WI38 (cell line): ENCODE measurements around the gene TPPP2.

Experiments
- H3K4me3 ChIP-seq: 2 replicates; pipeline ENCODE4 v1.5.1; 2011; ENCODE audit warnings: low read depth, mild to moderate bottlenecking, control low read depth, low read length
- TF ChIP-seq, protein P1 (sequence below): IDR thresholded peaks from 2 replicates; pipeline ENCODE4 v1.5.1; 2012; ENCODE audit warnings: low read depth, mild to moderate bottlenecking, control low read depth, low read length

Gene TPPP2

DNA sequence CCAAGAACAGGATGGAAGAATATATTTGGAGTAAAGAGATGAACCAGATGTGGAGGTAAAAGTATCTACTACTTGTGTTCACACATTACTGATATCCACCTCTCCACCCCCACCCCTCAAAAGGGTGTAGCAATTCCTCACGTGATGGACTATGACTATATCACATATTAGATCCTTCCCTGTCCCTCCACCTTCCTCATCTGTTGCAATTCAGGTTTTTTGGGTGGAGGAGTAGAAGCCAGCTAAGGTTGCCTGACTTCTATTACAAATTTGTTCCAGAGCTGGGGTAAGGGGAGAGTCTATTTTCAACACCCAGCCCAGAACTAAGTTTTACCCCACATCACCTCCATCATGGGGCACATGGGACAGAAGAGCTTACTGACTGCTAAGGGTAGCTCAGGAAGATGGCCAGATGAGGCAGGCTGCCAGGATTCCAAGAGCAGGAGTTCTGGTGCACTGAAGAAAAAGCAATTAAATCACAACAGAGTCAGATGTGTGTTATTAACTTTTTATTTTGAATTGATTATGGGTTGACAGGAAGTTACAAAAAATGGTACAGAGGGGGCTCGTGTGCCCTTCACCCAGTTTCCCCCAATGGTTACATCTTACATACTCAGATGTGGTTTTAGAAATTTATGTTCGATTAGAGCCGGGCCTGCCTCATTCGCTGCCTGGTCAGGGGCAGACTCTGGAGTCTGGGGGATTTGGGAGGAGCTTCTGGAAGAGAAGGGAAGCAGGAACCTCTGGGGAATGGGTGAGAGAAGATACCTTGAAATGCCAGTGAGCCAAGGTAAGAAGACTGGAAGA is 2.5 kb downstream of the TPPP2 start:
- TF ChIP-seq, protein P1, sequence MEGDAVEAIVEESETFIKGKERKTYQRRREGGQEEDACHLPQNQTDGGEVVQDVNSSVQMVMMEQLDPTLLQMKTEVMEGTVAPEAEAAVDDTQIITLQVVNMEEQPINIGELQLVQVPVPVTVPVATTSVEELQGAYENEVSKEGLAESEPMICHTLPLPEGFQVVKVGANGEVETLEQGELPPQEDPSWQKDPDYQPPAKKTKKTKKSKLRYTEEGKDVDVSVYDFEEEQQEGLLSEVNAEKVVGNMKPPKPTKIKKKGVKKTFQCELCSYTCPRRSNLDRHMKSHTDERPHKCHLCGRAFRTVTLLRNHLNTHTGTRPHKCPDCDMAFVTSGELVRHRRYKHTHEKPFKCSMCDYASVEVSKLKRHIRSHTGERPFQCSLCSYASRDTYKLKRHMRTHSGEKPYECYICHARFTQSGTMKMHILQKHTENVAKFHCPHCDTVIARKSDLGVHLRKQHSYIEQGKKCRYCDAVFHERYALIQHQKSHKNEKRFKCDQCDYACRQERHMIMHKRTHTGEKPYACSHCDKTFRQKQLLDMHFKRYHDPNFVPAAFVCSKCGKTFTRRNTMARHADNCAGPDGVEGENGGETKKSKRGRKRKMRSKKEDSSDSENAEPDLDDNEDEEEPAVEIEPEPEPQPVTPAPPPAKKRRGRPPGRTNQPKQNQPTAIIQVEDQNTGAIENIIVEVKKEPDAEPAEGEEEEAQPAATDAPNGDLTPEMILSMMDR = no peak
- H3K4me3 ChIP-seq = no peak overlapping the region

DNA sequence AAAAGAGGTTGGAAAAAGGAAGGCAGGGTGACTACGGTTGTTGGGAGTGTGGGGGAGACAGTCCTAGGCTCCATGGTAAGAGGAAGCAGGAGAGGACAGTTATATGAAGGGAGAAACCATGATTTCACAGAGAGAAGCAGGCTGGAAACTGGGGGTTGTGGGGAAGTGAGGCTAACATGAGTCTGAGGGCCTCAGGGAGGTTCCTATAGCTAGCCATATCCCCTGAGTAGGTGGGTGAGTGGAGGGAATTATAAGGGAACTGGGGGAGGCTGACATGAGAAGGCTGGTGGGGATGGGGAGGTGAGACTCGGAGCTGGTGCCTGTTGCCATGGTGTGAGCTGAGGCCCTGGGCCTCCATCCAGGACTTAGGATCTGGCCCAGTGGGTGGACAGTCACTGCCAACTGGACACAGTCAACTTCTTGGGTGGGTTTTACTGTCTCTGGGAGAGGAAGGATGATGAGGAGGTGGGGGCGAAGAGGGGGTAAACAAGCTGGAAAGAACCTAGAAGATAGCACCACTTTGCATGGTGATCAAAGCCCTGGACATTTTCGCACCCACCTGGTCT is 3.2 kb downstream of the TPPP2 start:
- TF ChIP-seq, protein P1 = no peak
- no peak overlapping the region for H3K4me3 ChIP-seq

DNA sequence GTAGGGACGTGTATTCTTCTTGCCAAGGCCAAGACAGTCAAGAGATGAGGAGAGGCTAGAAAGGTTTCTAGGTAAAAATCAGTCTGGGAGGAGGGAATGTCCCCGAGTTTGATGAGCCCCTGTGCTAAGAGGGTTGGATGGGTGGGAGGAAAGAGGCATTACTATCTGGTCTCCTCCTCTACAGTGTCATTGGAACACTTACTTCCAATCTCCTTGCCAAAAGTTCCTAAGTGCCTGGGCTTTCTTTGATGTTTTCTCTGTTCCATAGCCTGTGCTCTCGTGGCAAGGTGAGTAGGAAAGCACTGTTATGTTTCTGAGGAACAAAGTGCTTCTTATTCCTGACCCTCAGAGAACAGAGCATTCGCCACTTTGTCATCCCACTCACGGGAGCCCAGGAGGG is 4.7 kb downstream of the TPPP2 start, which contains the start of gene RNASE13:
Gene RNASE13 (minus strand): TSS at position 101 of the 400 bp plus-strand sequence. CDS start 519 bp downstream, outside the sequence.
- H3K4me3 ChIP-seq = no peak within 1 kb of the TSS
- TF ChIP-seq, protein P1 = no peak

DNA sequence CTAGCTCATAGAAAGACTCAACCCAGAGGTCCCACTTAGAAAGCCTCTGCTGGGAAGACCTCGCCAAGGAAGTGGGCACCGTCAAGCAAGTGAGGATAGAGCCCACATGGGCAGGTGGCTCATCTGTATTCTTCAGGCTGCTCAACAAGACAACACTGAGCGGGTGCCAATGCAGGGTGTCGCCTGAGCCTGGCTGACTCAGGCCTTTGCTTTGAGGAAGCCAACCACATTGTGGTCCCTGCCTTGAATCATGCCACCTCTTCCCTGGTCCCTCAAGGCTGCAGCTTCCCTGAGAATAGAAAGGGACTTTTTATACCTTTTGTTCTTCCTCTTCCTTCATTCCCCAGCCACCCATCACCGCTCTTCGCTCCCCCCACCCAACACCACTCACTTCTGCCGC is 6.7 kb downstream of the TPPP2 start:
- no peak overlapping the region for H3K4me3 ChIP-seq
- TF ChIP-seq, protein P1 = no peak

DNA sequence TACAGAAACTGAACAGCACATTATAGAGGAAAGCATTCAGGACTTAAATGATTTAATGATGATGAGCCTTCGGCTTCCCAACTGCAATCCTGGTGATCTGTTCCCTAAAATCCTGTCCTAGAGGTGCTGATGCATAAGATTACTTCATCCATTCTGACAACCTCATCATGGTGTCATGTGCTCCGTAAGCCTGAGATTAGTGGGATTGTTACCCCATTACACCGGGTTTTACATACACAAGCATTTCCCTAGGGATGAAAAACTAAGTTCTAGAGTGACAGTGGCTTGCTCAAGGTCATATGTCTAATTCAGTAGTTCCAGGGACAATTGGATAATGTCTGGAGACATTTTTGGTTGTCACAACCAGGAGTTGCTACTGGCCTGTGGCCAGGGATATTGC is 7.1 kb downstream of the TPPP2 start:
- TF ChIP-seq, protein P1 = no peak
- H3K4me3 ChIP-seq = no peak overlapping the region

DNA sequence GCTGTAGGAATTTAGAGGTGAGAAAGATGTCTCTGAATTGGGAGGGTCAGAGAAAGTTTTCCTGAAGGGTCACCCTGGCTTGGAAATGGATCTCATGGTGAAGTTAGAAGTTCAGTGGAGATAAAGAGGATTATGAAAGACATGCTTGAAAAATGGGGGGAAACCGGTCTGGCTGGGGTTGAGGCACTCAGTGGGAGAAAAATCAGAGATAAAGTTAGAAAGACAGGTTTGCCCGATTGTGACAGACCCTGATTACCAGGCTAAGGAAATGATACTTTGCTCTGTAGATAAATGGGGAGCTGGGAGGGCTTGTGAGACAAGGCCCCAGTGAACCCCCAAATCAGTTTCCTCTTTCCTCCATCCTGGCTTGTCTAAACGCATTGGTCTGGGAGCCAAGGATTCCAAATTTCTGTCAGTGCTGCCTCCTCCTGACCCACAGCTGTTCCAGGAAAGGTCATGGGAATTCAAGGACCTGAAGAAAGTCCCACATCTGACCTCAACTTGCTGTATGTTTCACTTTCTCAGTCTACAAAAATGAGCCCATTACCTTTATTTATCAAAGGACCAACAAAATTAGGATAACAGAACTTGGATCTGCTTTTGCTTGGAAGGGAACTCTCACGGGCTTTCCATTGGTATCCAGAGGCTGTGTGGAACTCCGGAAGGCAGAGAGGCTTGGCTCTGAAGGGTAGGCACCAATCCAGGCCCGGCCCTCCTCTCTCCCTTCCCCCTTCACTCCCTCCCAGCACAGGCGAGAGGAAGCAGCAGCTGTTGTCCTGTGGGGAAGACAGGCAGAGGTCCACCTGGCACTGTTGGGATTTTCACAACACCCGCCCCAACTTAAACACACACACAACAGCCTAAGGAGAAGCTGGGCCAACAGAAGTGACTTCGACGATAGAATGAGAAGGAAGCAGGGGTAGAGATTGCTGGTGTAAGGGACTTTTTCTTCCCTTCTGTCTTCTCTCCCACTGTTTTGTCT is 8.7 kb downstream of the TPPP2 start:
- no peak overlapping the region for H3K4me3 ChIP-seq
- TF ChIP-seq, protein P1 = no peak
